RWPE2 (cell line): ENCODE results near the gene AGPAT2.

Source experiments
- ATAC-seq: fragments of 200-7000 bp; cut with Tn5 transposase; 3 replicates; pipeline ENCODE4 v1.9.1; 2021; ENCODE audit warnings: low read depth
- DNase-seq: peaks from one replicate; pipeline ENCODE4 v3.0.0-alpha.2; 2020; ENCODE audit warnings: low spot score
- H3K27ac ChIP-seq: fragments of 450-650 bp; 2 replicates; pipeline ENCODE4 v1.5.1; 2017; ENCODE audit warnings: mild to moderate bottlenecking; ENCODE audit not compliant: poor library complexity, severe bottlenecking
- H3K27me3 ChIP-seq: fragments of 250-450 bp; sonication (Bioruptor Pico); 2 replicates; pipeline ENCODE4 v1.5.1; 2021; ENCODE audit warnings: mild to moderate bottlenecking, moderate library complexity; ENCODE audit not compliant: insufficient read depth, poor library complexity, severe bottlenecking
- H3K36me3 ChIP-seq: fragments of 250-450 bp; sonication (Bioruptor Pico); 2 replicates; pipeline ENCODE4 v1.5.1; 2020; ENCODE audit warnings: low read depth, mild to moderate bottlenecking, moderate library complexity
- H3K4me1 ChIP-seq: fragments of 250-450 bp; sonication (Bioruptor Pico); 2 replicates; pipeline ENCODE4 v1.5.1; 2021; ENCODE audit warnings: mild to moderate bottlenecking, moderate library complexity; ENCODE audit not compliant: insufficient read depth, poor library complexity, severe bottlenecking
- H3K4me3 ChIP-seq: fragments of 250-450 bp; sonication (Bioruptor Pico); 2 replicates; pipeline ENCODE4 v1.5.1; 2021; ENCODE audit warnings: mild to moderate bottlenecking, moderate library complexity; ENCODE audit not compliant: severe bottlenecking
- H3K9me3 ChIP-seq: fragments of 250-450 bp; sonication (Bioruptor Pico); 2 replicates; pipeline ENCODE4 v1.5.1; 2021; ENCODE audit warnings: mild to moderate bottlenecking, moderate library complexity; ENCODE audit not compliant: severe bottlenecking
- TF ChIP-seq, protein P1 (sequence below): fragments of 450-650 bp; IDR thresholded peaks from one replicate; pipeline ENCODE4 v1.5.1; 2017; ENCODE audit warnings: mild to moderate bottlenecking, moderate library complexity; ENCODE audit not compliant: poor library complexity, severe bottlenecking

The AGPAT2 gene

DNA sequence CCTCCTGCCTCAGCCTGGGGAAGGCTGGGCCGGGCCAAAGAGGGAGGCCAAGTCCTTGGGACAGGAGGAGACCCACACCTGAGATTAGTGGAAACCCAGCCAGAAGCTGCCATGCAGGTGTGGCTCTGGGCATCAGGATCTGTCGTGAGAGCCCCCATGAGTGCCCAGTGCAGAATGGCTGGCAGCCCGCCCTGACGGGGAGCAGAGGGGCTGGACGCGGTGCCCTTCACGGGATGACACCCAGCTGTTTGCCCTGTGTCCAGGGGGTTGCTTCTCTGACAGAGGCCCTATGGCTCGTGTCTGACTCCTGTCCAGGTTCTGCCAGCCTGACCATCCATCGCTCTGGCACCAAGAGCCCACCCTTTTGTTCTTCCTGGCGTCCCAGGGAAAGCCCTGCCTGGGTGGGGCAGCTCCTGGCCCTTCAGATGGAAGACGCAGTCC, 33.7 kb upstream of the AGPAT2 start:
- ATAC-seq (no peak), DNase-seq (no peak)
- H3K4me3 ChIP-seq = no peak overlapping the region
- H3K36me3 ChIP-seq = peaks cover 34% of the 10 kb centered on the region
- H3K9me3 ChIP-seq = no peaks in the 10 kb centered on the region
- peak overlapping the region; percentile 33 for H3K27ac ChIP-seq
- no peaks in the 10 kb centered on the region for H3K27me3 ChIP-seq
- H3K4me1 ChIP-seq = peaks cover 21% of the 10 kb centered on the region
- TF ChIP-seq, protein P1, sequence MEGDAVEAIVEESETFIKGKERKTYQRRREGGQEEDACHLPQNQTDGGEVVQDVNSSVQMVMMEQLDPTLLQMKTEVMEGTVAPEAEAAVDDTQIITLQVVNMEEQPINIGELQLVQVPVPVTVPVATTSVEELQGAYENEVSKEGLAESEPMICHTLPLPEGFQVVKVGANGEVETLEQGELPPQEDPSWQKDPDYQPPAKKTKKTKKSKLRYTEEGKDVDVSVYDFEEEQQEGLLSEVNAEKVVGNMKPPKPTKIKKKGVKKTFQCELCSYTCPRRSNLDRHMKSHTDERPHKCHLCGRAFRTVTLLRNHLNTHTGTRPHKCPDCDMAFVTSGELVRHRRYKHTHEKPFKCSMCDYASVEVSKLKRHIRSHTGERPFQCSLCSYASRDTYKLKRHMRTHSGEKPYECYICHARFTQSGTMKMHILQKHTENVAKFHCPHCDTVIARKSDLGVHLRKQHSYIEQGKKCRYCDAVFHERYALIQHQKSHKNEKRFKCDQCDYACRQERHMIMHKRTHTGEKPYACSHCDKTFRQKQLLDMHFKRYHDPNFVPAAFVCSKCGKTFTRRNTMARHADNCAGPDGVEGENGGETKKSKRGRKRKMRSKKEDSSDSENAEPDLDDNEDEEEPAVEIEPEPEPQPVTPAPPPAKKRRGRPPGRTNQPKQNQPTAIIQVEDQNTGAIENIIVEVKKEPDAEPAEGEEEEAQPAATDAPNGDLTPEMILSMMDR = no peak

DNA sequence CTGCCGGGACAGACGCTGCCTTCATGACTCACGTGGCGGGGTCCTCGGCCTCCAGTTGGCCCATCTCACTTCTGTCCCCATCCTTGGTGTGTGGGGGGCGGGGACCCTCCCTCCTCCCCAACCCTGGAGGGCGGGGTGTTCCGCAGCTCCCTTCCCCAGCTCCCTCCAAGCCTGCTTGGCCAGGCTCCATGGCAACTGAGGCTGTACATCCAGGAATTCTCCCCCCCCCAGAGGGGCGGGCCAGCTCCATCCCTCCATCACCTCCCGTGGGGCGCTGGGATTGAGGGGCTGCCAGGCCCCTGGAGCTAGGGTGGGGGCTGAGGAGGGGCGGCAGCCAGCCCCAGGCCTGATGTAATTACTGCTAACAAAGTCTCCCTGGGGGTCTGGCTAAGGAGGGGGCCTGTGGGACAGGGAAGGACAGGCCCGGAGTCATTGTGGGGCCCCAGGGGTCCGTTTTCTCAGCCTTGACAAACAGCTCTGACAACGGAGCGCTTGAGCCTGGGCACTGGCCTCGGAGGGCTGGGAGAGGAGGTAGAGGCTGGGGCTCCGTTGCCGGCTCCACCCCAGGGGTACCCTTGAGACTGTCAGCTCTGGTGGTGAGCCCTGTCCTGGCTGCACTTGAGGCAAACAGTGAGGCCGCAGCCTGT, 33.1 kb upstream of the AGPAT2 start:
- DNase-seq = no peak
- peak overlapping the region; percentile 33 for H3K27ac ChIP-seq
- H3K27me3 ChIP-seq = no peaks in the 10 kb centered on the region
- H3K4me1 ChIP-seq = peaks cover 16% of the 10 kb centered on the region
- no peak overlapping the region for H3K4me3 ChIP-seq
- H3K36me3 ChIP-seq = peaks cover 29% of the 10 kb centered on the region
- H3K9me3 ChIP-seq = no peaks in the 10 kb centered on the region
- TF ChIP-seq, protein P1 = no peak
- ATAC-seq = no peak

- H3K36me3 ChIP-seq = peaks cover 18% of the 10 kb centered on the region
- H3K9me3 ChIP-seq = no peaks in the 10 kb centered on the region
- no peak for DNase-seq
- no peaks in the 10 kb centered on the region for H3K27me3 ChIP-seq
- no peak overlapping the region for H3K4me3 ChIP-seq
- TF ChIP-seq, protein P1 = no peak
- no peak overlapping the region for H3K27ac ChIP-seq
- ATAC-seq = no peak
- H3K4me1 ChIP-seq = peaks cover 16% of the 10 kb centered on the region
Observed at GRCh38 chr9:136719195-136719880, 32.1 kb upstream of the AGPAT2 start.

GRCh38 chr9:136718345-136719194, 31.3 kb upstream of the AGPAT2 start:
- ATAC-seq = no peak
- no peak for DNase-seq
- H3K36me3 ChIP-seq = peaks cover 10% of the 10 kb centered on the region
- H3K27me3 ChIP-seq = no peaks in the 10 kb centered on the region
- no peaks in the 10 kb centered on the region for H3K9me3 ChIP-seq
- H3K4me3 ChIP-seq = no peak overlapping the region
- H3K27ac ChIP-seq = no peak overlapping the region
- TF ChIP-seq, protein P1 = no peak
- peaks cover 16% of the 10 kb centered on the region for H3K4me1 ChIP-seq
